Endothelial cell of hepatic sinusoid (primary cell): ENCODE data around the gene CTR9.
"Not testable (repeated sequence)": the region's sequence is repeated elsewhere in the genome, so short reads cannot be mapped to it uniquely, and the experiment has no call there.

ENCODE experiments used
- in situ Hi-C: cut with HindIII; loops from 2 replicates; pipeline ENCODE4 v1.10.0; 2017; ENCODE audit warnings: low sequenced_read_pairs

CTR9 gene

DNA sequence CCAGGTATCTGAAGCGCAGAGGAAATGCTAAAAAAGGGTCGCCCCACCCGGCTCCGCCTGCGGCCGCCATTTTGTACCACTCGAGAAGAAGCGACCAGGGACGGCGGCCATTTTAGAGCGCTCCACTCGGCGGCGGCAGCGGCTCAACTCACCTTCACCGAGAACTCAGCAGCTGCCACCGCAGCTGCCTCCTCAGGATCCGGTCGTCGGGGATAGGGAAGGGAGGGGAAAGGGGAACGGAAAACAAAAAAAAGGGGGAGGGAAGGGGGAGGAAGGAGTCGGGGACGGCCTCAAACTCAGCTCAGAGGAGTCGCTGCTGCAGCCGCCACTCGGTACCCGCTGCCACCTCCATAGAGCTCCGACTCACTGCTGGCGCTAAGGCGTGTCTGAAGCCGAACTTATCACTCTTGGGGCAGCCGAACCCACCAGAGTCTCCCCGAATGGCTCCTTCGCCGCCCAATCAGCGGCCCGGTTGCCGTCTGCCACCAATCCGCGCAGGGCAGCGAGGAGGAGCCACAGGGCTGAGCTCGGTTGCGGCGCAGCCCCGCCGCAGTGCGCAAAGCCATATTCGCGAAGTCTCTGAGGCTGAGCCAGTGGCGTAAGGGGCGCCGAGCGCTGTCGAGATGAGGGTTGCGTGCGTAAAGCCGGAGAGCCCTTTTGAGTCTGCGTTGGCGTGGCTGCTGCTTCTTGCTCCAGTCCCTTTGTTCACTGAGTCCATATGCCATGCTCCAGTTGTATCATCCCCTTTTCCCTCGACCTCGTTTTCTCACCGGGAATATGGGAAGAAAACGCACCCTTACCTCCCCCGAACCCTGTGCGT lies 57.7 kb downstream of the CTR9 start, which contains the start of gene EIF4G2:
TSS of gene EIF4G2 (minus strand) at position 374 of the 820 bp plus-strand sequence.
- in situ Hi-C loops, result no loop called here

DNA sequence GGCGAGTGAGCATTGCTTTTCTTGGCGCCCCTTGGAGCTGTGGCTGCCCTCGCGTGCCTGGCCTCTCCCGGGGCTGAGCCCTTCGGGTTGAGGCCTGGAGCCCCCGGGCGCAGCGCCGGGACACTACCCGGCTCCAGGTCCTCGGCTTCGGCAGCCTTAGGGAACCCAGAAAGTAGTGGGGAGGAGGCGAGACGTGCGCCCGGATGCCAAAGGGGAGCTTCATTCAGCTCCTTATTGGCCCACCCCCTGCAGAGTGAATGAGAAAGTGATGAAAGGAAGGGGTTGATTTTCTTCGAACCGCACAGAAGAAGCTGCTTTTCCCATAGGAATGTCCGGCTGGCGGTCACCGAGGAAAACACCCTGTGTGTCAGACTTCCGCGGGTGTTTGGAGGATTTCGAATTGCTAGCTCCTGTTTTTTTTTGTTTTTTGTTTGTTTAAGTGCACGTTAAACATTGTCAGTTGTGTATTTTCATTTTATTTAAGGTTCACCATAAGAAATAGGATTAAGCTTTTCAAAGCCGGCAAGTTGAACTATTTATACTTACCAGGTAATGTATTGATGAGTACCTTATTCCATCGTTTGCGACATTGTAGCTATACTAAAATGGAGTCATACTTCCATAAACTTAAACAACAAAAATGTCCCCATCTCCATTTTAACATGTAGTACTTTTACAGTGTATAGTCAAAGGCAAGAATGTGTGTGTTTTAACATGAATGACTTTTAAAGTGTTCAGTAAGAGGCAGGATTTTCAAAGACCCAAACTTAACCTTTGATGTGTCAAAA lies 58.5 kb downstream of the CTR9 start:
- in situ Hi-C loops, result no loop called here

DNA sequence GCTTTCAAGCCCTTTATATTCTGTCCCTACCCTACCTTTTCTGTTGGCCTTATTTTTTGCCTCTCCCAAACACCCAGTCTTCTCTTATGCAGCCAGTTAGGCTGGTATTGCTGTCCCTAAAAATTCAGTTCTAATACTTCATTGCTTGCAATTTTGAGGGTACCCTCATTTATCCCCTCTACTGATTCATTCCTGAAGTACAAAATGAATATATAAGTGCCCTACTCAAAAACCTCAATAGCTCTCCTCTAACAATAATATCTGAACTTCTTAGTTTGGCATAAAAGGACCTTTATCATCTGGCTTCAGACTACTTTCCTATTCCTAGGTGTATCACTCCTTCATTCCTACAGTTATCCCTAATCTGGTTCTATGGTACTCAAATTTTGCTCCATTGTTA lies 62.9 kb downstream of the CTR9 start:
- in situ Hi-C loops, result no loop called here

DNA sequence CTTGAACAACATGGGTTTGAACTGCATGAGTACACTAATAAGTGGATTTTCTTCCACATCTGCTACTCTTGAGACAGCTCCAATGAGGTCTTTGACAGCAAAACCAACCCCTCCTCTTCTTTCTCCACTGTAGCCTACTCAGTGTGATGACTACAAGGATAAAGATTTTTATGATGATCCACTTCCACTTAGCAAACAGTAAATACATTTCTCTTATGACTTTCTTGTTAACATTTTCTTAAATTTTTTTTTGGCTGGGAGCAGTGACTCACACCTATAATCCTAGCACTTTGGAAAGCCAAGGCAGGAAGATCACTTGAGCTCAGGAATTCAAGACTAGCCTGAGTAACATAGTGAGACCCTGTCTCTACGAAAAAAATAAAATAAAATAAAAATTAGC lies 67.5 kb downstream of the CTR9 start:
- in situ Hi-C loops, result no loop called here

DNA sequence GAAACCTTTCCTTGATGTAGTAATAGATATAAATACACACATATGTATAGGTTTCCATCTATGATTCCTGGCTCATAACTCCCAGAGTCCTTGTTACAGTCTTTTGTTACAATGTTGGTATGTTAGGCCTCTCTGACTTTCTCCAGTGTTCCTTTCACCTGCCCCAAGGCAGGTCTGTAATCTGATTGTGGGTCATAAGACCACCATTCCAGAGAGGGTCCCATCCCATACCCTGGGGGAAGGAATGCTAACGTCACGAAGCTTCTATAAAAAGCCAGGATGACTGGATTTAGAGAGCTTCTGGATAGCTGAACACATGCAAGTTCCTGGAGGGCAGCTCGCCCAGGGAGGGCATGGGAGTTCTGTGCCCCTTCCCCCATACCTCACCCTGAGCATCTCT lies 71.4 kb downstream of the CTR9 start:
- in situ Hi-C loops, result not testable (repeated sequence)

DNA sequence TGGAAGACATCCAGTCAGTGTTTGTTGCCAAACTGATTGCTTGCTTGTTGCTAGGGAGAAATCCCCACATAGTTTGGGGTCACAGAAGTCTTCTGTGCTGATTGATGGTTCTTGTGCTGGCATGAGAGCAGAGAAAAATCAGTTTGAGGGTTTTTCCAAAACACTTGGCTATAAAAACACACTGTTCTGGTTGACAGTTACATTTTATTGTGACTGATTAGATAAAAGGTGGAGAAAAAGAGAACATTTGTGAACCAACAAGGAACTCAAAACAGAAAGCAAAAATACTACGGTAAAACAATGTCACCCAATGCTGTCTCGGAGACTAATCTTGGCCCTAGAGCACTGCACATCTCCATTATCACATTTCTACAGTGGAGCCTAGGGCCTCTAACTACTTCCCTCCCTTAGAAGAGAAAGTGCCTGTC lies 72.1 kb downstream of the CTR9 start:
- in situ Hi-C loops, result no loop called here

DNA sequence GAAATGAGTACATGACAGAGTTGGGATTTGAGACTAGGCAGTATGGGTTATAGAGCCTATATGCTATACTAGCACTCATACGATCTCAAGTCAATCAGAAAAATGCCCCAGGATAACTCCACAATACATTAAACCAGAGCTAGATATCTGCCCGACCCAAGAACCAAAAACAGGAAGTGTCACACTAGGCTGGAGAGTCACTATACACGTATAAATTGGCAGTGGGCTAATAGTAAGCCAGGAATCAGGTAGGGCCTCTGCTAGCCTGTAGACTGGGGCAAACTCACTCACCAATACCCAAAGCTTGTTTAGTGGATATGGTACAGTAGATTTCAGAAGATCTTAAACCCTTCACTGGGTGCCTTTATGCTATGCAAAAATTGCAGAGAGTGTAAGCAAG lies 73.8 kb downstream of the CTR9 start:
- in situ Hi-C loops, result no loop called here

DNA sequence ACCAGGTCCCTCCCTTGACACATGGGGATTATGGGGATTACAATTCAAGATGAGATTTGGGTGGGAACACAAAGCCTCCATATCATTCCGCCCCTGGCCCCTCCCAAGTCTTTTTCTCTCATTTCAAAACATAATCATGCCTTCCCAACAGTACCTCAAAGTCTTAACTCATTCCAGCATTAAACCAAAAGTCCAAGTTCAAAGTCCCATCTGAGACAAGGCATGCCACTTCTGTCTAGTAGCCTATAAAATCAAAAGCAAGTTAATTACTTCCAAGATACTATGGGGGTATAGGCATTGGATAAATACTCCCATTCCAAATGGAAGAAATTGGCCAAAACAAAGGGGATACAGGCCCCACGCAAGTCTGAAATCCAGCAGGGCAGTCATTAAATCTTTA lies 77.4 kb downstream of the CTR9 start:
- in situ Hi-C loops, result no loop called here

DNA sequence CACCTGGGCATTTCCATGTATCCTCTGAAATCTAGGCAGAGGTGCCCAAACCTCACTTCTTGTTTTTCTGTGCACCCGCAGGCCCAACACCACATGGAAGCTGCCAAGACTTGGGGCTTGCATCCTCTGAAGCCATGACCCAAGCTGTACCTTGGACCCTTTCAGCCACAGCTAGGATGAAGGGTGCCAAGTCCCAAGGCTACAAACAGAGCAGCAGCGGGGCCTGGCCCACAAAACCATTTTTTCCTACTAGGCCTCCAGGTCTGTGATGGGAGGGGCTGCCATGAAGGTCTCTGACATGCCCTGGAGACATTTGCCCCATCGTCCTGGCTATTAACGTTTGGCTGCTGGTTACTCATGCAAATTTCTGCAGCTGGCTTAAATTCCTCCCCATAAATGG lies 78.1 kb downstream of the CTR9 start:
- in situ Hi-C loops, result no loop called here
